Measurements from ENCODE around the gene GSTM3.

- TF ChIP-seq CTCF (conservative IDR thresholded peaks at IDR 0.05; ENCODE audit: low read length) (no peak), EZH2phosphoT487 (IDR thresholded peaks at IDR 0.05; ENCODE audit: borderline replicate concordance, low read depth, low read length) (no peak)
Observed at GRCh38 chr1:109750241-109750882, 9.5 kb upstream of the GSTM3 start.

All from OCI-LY7 (cell line).